HepG2 (cell line): Measurements from ENCODE around the gene GDPD5. TPM values are rescaled to one million over a fixed set of nuclear protein-coding genes. Genes with fewer than 3 reads are reported as not detected.
A peak's percentile ranks its signal among the peaks of the same experiment; 100 is the strongest.

Experiments used
- ATF7 ChIP-seq, 2 experiments: fragments of 450-650 bp in 1 of 2; sonication (generic) in 1 of 2; formaldehyde crosslinking in 1 of 2; IDR thresholded peaks; 2 replicates each; pipeline versions ENCODE4 v1.4.0 to v1.6.1; 2016 to 2020; ENCODE audit warnings: antibody characterized with exemption in 1 of 2, mild to moderate bottlenecking in 1 of 2, missing genetic modification reagents in 1 of 2
- ATRX ChIP-seq: sonication (generic); formaldehyde crosslinking; IDR thresholded peaks from 2 replicates; pipeline ENCODE4 v1.4.0; 2020; ENCODE audit warnings: missing genetic modification reagents, borderline replicate concordance
- EP300 ChIP-seq, 3 experiments: sonication (generic) in 1 of 3; formaldehyde crosslinking in 1 of 3; IDR thresholded peaks; 2 replicates each; pipeline versions ENCODE4 v1.5.1 to v1.6.1; 2011 to 2020; ENCODE audit warnings: low read depth in 2 of 3, low read length in 2 of 3, borderline replicate concordance in 1 of 3, improper control_type of control experiment in 1 of 3, mild to moderate bottlenecking in 1 of 3, missing genetic modification reagents in 1 of 3, moderate library complexity in 1 of 3
- HHEX ChIP-seq: IDR thresholded peaks from 2 replicates; pipeline ENCODE4 v1.6.1; 2016; ENCODE audit warnings: control low read depth
- HOXD1 ChIP-seq: sonication (generic); formaldehyde crosslinking; IDR thresholded peaks from 2 replicates; pipeline ENCODE4 v1.5.0; 2020; ENCODE audit warnings: missing genetic modification reagents
- MAFK ChIP-seq, 2 experiments: IDR thresholded peaks in 1 of 2; conservative IDR thresholded peaks in 1 of 2; 2 replicates each; pipeline ENCODE4 v1.6.1; 2011; ENCODE audit warnings: improper control_type of control experiment in 2 of 2, low read length in 2 of 2
- TBL1XR1 ChIP-seq: fragments of 150-350 bp; IDR thresholded peaks from 2 replicates; pipeline ENCODE4 v1.6.1; 2014; ENCODE audit warnings: borderline replicate concordance, low read length; ENCODE audit not compliant: partially characterized antibody
- ZNF761 ChIP-seq: sonication (generic); formaldehyde crosslinking; conservative IDR thresholded peaks from 2 replicates; pipeline ENCODE4 v1.4.0; 2020; ENCODE audit warnings: mild to moderate bottlenecking, missing genetic modification reagents
- polyA plus RNA-seq, 8 experiments: library from polyadenylated mRNA; depleted of rRNA in 3 of 8; stranded (reverse) in 7 of 8; unstranded in 1 of 8; fragments of >200 nt; fragmentation: Illumina TruSeq in 4 of 8; extraction: Trizol in 4 of 8; gene quantifications; 2 replicates each; pipeline versions ENCODE4 v1.2.1 to v1.2.3, GENCODE V29; 2011 to 2016; ENCODE audit warnings: low read depth in 4 of 8, missing spikeins in 1 of 8, mixed read lengths in 1 of 8; ENCODE audit not compliant: insufficient read depth in 1 of 8
- total RNA-seq, 5 experiments: library from RNA; depleted of rRNA; stranded (reverse); fragments of >200 nt; fragmentation: Illumina TruSeq; extraction: Trizol; gene quantifications; 2 replicates each; pipeline ENCODE4 v1.2.3, GENCODE V29; 2016; ENCODE audit warnings: low read depth in 1 of 5
- TF ChIP-seq, protein P1 (sequence below): sonication (generic); formaldehyde crosslinking; conservative IDR thresholded peaks from 2 replicates; pipeline ENCODE4 v1.8.0; 2022; ENCODE audit warnings: low read depth, missing genetic modification reagents
- TF ChIP-seq, protein P2 (sequence below): IDR thresholded peaks from 2 replicates; pipeline ENCODE4 v1.6.1; 2016; ENCODE audit warnings: control low read depth
- TF ChIP-seq, protein P3 (sequence below): sonication (generic); formaldehyde crosslinking; IDR thresholded peaks from 2 replicates; pipeline ENCODE4 v1.8.1; 2023; ENCODE audit warnings: missing genetic modification reagents, inconsistent platforms, borderline replicate concordance
- TF ChIP-seq, protein P4 (sequence below): sonication (generic); formaldehyde crosslinking; IDR thresholded peaks from 2 replicates; pipeline ENCODE4 v1.4.0; 2020; ENCODE audit warnings: missing genetic modification reagents; ENCODE audit errors: not compliant biosample characterization
- TF ChIP-seq, protein P5 (sequence below): sonication (generic); formaldehyde crosslinking; IDR thresholded peaks from 2 replicates; pipeline ENCODE4 v1.4.0; 2020; ENCODE audit warnings: missing genetic modification reagents
- TF ChIP-seq, protein P6 (sequence below): sonication (generic); formaldehyde crosslinking; IDR thresholded peaks from 2 replicates; pipeline ENCODE4 v1.5.0; 2020; ENCODE audit warnings: missing genetic modification reagents

GDPD5 gene
- total and polyA plus RNA-seq, 2 of the 13 experiments (the other 11 are each of a cell fraction or from before 2014, with no cell fraction given): 55.0 to 67.5 TPM

DNA sequence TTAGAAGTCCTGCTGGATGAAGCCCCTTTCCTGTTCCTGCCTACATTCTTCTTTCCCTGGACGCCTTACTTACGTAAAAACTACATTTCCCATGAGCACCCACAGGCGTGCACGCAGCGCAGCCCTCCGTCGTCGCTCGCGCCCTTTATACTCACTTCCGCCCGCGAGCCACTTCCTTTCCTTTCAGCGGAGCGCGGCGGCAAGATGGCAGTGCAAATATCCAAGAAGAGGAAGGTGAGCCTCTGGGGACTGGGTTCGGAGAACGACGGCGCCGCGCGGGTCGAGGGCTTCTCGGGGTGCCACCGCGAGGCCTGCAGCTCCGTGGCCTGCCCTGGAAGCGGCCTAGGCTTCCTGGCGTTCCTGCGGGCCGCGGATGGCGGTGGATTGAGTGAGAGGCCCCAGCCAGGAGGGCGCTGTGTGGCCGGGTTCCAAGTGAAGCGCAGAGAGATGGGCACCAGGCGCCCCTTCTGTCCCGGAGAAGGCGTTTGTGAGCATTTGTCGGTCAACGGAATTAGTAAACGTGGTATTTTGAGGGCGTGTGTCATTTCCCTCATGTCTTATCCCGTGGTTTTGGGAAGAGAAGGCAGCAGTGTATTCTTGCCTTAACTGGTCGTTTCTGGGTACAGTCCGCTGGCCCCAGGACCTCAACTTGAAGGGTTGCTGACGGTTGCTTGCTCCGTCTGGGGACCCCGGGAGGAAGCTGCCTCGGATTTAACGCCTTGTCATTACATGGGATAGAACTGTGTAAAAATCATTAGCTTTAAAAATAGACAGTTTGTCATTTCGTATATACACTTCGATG lies 126.2 kb downstream of the GDPD5 start, which contains the start of gene RPS3 (continued):
- TF ChIP-seq, protein P1, sequence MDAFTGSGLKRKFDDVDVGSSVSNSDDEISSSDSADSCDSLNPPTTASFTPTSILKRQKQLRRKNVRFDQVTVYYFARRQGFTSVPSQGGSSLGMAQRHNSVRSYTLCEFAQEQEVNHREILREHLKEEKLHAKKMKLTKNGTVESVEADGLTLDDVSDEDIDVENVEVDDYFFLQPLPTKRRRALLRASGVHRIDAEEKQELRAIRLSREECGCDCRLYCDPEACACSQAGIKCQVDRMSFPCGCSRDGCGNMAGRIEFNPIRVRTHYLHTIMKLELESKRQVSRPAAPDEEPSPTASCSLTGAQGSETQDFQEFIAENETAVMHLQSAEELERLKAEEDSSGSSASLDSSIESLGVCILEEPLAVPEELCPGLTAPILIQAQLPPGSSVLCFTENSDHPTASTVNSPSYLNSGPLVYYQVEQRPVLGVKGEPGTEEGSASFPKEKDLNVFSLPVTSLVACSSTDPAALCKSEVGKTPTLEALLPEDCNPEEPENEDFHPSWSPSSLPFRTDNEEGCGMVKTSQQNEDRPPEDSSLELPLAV (CRISPR knock-in tag): 0 out of 2 replicates have a peak, but pooled peaks have one; percentile 60
- TF ChIP-seq HHEX (CRISPR knock-in tag): no peak
- TF ChIP-seq, protein P2, sequence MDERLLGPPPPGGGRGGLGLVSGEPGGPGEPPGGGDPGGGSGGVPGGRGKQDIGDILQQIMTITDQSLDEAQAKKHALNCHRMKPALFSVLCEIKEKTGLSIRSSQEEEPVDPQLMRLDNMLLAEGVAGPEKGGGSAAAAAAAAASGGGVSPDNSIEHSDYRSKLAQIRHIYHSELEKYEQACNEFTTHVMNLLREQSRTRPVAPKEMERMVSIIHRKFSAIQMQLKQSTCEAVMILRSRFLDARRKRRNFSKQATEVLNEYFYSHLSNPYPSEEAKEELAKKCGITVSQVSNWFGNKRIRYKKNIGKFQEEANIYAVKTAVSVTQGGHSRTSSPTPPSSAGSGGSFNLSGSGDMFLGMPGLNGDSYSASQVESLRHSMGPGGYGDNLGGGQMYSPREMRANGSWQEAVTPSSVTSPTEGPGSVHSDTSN (CRISPR knock-in tag): 0 out of 2 replicates have a peak, but pooled peaks have one; percentile 23
- TF ChIP-seq, protein P3, sequence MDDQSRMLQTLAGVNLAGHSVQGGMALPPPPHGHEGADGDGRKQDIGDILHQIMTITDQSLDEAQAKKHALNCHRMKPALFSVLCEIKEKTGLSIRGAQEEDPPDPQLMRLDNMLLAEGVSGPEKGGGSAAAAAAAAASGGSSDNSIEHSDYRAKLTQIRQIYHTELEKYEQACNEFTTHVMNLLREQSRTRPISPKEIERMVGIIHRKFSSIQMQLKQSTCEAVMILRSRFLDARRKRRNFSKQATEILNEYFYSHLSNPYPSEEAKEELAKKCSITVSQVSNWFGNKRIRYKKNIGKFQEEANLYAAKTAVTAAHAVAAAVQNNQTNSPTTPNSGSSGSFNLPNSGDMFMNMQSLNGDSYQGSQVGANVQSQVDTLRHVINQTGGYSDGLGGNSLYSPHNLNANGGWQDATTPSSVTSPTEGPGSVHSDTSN (CRISPR knock-in tag): no peak; the same call in 1 of the 2 replicates
- TF ChIP-seq ATRX: no peak
- peak; percentile 74 for TF ChIP-seq TBL1XR1
- no peak for TF ChIP-seq ATF7 (IDR thresholded peaks at IDR 0.05)
- peak; percentile 59; the same call in 1 of the 2 replicates for TF ChIP-seq ATF7 (CRISPR knock-in tag; IDR thresholded peaks at IDR 0.05)
- TF ChIP-seq MAFK (conservative IDR thresholded peaks at IDR 0.05 in 1 of 2, IDR thresholded peaks at IDR 0.05 in 1 of 2; ENCODE audit: low read length in 2 of 2): no peak
- TF ChIP-seq, protein P4, sequence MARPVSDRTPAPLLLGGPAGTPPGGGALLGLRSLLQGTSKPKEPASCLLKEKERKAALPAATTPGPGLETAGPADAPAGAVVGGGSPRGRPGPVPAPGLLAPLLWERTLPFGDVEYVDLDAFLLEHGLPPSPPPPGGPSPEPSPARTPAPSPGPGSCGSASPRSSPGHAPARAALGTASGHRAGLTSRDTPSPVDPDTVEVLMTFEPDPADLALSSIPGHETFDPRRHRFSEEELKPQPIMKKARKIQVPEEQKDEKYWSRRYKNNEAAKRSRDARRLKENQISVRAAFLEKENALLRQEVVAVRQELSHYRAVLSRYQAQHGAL (CRISPR knock-in tag): no peak
- TF ChIP-seq EP300 (IDR thresholded peaks at IDR 0.05; ENCODE audit: low read depth in 2 of 2, low read length in 2 of 2): 0 out of 4 replicates have a peak, but pooled peaks of 1 of the 2 experiments have one; percentile 5
- peak; percentile 39; the same call in 1 of the 2 replicates for TF ChIP-seq EP300 (CRISPR knock-in tag; IDR thresholded peaks at IDR 0.05; ENCODE audit: borderline replicate concordance)
- TF ChIP-seq, protein P5, sequence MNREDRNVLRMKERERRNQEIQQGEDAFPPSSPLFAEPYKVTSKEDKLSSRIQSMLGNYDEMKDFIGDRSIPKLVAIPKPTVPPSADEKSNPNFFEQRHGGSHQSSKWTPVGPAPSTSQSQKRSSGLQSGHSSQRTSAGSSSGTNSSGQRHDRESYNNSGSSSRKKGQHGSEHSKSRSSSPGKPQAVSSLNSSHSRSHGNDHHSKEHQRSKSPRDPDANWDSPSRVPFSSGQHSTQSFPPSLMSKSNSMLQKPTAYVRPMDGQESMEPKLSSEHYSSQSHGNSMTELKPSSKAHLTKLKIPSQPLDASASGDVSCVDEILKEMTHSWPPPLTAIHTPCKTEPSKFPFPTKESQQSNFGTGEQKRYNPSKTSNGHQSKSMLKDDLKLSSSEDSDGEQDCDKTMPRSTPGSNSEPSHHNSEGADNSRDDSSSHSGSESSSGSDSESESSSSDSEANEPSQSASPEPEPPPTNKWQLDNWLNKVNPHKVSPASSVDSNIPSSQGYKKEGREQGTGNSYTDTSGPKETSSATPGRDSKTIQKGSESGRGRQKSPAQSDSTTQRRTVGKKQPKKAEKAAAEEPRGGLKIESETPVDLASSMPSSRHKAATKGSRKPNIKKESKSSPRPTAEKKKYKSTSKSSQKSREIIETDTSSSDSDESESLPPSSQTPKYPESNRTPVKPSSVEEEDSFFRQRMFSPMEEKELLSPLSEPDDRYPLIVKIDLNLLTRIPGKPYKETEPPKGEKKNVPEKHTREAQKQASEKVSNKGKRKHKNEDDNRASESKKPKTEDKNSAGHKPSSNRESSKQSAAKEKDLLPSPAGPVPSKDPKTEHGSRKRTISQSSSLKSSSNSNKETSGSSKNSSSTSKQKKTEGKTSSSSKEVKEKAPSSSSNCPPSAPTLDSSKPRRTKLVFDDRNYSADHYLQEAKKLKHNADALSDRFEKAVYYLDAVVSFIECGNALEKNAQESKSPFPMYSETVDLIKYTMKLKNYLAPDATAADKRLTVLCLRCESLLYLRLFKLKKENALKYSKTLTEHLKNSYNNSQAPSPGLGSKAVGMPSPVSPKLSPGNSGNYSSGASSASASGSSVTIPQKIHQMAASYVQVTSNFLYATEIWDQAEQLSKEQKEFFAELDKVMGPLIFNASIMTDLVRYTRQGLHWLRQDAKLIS (CRISPR knock-in tag): peak; percentile 93; the same call in 1 of the 2 replicates
- peak; percentile 85 for TF ChIP-seq ZNF761 (CRISPR knock-in tag)
- peak; percentile 64; the same call in 1 of the 2 replicates for TF ChIP-seq HOXD1 (CRISPR knock-in tag)
- TF ChIP-seq, protein P6, sequence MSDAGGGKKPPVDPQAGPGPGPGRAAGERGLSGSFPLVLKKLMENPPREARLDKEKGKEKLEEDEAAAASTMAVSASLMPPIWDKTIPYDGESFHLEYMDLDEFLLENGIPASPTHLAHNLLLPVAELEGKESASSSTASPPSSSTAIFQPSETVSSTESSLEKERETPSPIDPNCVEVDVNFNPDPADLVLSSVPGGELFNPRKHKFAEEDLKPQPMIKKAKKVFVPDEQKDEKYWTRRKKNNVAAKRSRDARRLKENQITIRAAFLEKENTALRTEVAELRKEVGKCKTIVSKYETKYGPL (CRISPR knock-in tag): peak; percentile 56; the same call in 1 of the 2 replicates
